Measurements from ENCODE around the gene IL1RN. TPM values are rescaled to one million over a fixed set of nuclear protein-coding genes. Genes with fewer than 3 reads are reported as not detected.

Gene IL1RN
- polyA plus RNA-seq, 1 donor from 2014 or later, result not detected

DNA sequence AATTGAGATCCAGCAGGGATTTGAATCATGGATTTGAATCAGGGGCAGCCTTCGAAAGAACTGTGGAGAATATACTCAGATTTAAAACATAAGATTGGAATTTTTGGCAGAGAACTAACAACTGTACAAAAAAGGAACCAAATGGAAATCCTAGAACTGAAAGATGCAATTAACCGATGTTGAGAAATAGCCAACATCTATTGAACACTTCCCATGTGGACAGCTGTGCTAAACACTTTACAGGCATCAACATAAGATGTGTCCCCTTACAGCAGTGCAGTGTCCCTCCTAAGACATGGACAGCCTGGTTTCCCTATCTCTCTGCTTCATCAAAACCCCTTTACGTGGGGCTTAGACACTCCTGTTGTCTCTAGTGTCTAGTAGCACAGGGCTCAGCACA, 3.7 kb upstream of the IL1RN start:
- no peak for TF ChIP-seq CTCF (IDR thresholded peaks at IDR 0.05; ENCODE audit: poor library complexity, severe bottlenecking)
- no peak for TF ChIP-seq SMC3 (conservative IDR thresholded peaks at IDR 0.05; ENCODE audit: poor library complexity)
- no peak for TF ChIP-seq EZH2 (IDR thresholded peaks at IDR 0.05; ENCODE audit: borderline replicate concordance, insufficient read depth, low read length, poor library complexity, severe bottlenecking)
- TF ChIP-seq POLR2AphosphoS5 (IDR thresholded peaks at IDR 0.05), result no peak
- TF ChIP-seq MXI1 (conservative IDR thresholded peaks at IDR 0.05; ENCODE audit: poor library complexity, severe bottlenecking), result no peak
- TF ChIP-seq REST (IDR thresholded peaks at IDR 0.05; ENCODE audit: borderline replicate concordance), result no peak
- no peak for TF ChIP-seq TAF1 (IDR thresholded peaks at IDR 0.05; ENCODE audit: low read depth)
- no peak for TF ChIP-seq EP300 (conservative IDR thresholded peaks at IDR 0.05; ENCODE audit: poor library complexity, severe bottlenecking)
- TF ChIP-seq RAD21 (conservative IDR thresholded peaks at IDR 0.05), result no peak
- no peak overlapping the region for H3K4me2 ChIP-seq (ENCODE audit: low read length)

GRCh38 chr2:113124181-113124961, 3.0 kb upstream of the IL1RN start:
- Histone ChIP-seq H3K79me2 (replicated peaks; ENCODE audit: insufficient read depth, low read length) (no peaks in the 10 kb centered on the region), H3K9ac (ENCODE audit: low read length) (no peak overlapping the region), H3K9me2 (ENCODE audit: insufficient read depth, low read length) (no peaks in the 10 kb centered on the region), H3F3A (ENCODE audit: insufficient read depth, low read length, poor library complexity, severe bottlenecking) (no peaks in the 10 kb centered on the region), H3K4me3 (ENCODE audit: low read length) (no peak overlapping the region), H4K20me1 (ENCODE audit: insufficient read depth) (no peaks in the 10 kb centered on the region), H3K36me3 (ENCODE audit: insufficient read depth, low read length) (no peaks in the 10 kb centered on the region), H3K27me3 (ENCODE audit: insufficient read depth, low read depth, low read length) (no peaks in the 10 kb centered on the region), H3K4me2 (ENCODE audit: low read length) (no peak overlapping the region), H3K27ac (ENCODE audit: low read length) (no peak overlapping the region), H2AFZ (ENCODE audit: low read depth, low read length) (no peak overlapping the region), H3K9me3 (ENCODE audit: low read length) (no peaks in the 10 kb centered on the region)
- no peak for TF ChIP-seq CTCF (IDR thresholded peaks at IDR 0.05; ENCODE audit: poor library complexity, severe bottlenecking)
- TF ChIP-seq EZH2 (IDR thresholded peaks at IDR 0.05; ENCODE audit: borderline replicate concordance, insufficient read depth, low read length, poor library complexity, severe bottlenecking), result no peak
- TF ChIP-seq MXI1 (conservative IDR thresholded peaks at IDR 0.05; ENCODE audit: poor library complexity, severe bottlenecking), result no peak
- no peak for TF ChIP-seq RAD21 (conservative IDR thresholded peaks at IDR 0.05)
- TF ChIP-seq SMC3 (conservative IDR thresholded peaks at IDR 0.05; ENCODE audit: poor library complexity), result no peak
- no peak for TF ChIP-seq POLR2AphosphoS5 (IDR thresholded peaks at IDR 0.05)
- no peak for TF ChIP-seq REST (IDR thresholded peaks at IDR 0.05; ENCODE audit: borderline replicate concordance)
- no peak for TF ChIP-seq EP300 (conservative IDR thresholded peaks at IDR 0.05; ENCODE audit: poor library complexity, severe bottlenecking)
- TF ChIP-seq TAF1 (IDR thresholded peaks at IDR 0.05; ENCODE audit: low read depth), result no peak

More for the DNA sequence above, 3.7 kb upstream of the IL1RN start:
- H3K9me2 ChIP-seq (ENCODE audit: insufficient read depth, low read length), result no peaks in the 10 kb centered on the region
- no peaks in the 10 kb centered on the region for H4K20me1 ChIP-seq (ENCODE audit: insufficient read depth)
- no peaks in the 10 kb centered on the region for H3K79me2 ChIP-seq (replicated peaks; ENCODE audit: insufficient read depth, low read length)
- H2AFZ ChIP-seq (ENCODE audit: low read depth, low read length), result no peak overlapping the region
- no peaks in the 10 kb centered on the region for H3K9me3 ChIP-seq (ENCODE audit: low read length)
- H3K27me3 ChIP-seq (ENCODE audit: insufficient read depth, low read depth, low read length), result no peaks in the 10 kb centered on the region
- H3K36me3 ChIP-seq (ENCODE audit: insufficient read depth, low read length), result no peaks in the 10 kb centered on the region
- no peaks in the 10 kb centered on the region for H3F3A ChIP-seq (ENCODE audit: insufficient read depth, low read length, poor library complexity, severe bottlenecking)
- H3K27ac ChIP-seq (ENCODE audit: low read length), result no peak overlapping the region
- H3K9ac ChIP-seq (ENCODE audit: low read length), result no peak overlapping the region
- H3K4me3 ChIP-seq (ENCODE audit: low read length), result no peak overlapping the region

Measured in neural cell (in vitro differentiated cells).